GM19351 (cell line): ENCODE results near the gene HCCS.

ENCODE experiments used
- ATAC-seq: cut with Tn5 transposase; IDR thresholded peaks from one replicate; pipeline ENCODE4 v1.9.1; 2021; ENCODE audit warnings: mild to moderate bottlenecking, moderate library complexity; ENCODE audit not compliant: unreplicated experiment

The HCCS gene

GRCh38 chrX:11111037-11111851 is at the start of gene HCCS:
Gene HCCS (plus strand): TSS chrX:11111332. CDS start chrX:11112061, 729 bp downstream.
- ATAC-seq, result peak; percentile 87

- no peak for ATAC-seq
Measured at GRCh38 chrX:11064276-11064675, 46.9 kb upstream of the HCCS start.

GRCh38 chrX:11064851-11065600 is 46.1 kb upstream of the HCCS start:
- ATAC-seq, result no peak

- no peak for ATAC-seq
Measured at GRCh38 chrX:11066812-11067211, 44.3 kb upstream of the HCCS start.

- ATAC-seq, result no peak
Measured at GRCh38 chrX:11073381-11073780, 37.8 kb upstream of the HCCS start.

- ATAC-seq, result no peak
Measured at GRCh38 chrX:11080741-11081305, 30.3 kb upstream of the HCCS start.

- no peak for ATAC-seq
Measured at GRCh38 chrX:11081511-11081910, 29.6 kb upstream of the HCCS start.

- no peak for ATAC-seq
Measured at GRCh38 chrX:11085305-11085704, 25.8 kb upstream of the HCCS start.

GRCh38 chrX:11089802-11090201 is 21.3 kb upstream of the HCCS start:
- ATAC-seq, result no peak

GRCh38 chrX:11097933-11098332 is 13.2 kb upstream of the HCCS start:
- ATAC-seq, result no peak

GRCh38 chrX:11099465-11099864 is 11.7 kb upstream of the HCCS start:
- no peak for ATAC-seq

- no peak for ATAC-seq
Measured at GRCh38 chrX:11100281-11101035, 10.7 kb upstream of the HCCS start.

GRCh38 chrX:11103006-11103405 is 8.1 kb upstream of the HCCS start:
- ATAC-seq, result peak; percentile 69

GRCh38 chrX:11103751-11104150 is 7.4 kb upstream of the HCCS start:
- no peak for ATAC-seq

GRCh38 chrX:11105080-11105479 is 6.1 kb upstream of the HCCS start:
- ATAC-seq, result no peak

GRCh38 chrX:11108253-11108941 is 2.7 kb upstream of the HCCS start:
- ATAC-seq, result no peak

- no peak for ATAC-seq
Measured at GRCh38 chrX:11109968-11110367, 1.2 kb upstream of the HCCS start.

- ATAC-seq, result no peak
Measured at GRCh38 chrX:11111947-11112346, 815 bp downstream of the HCCS start.

GRCh38 chrX:11113731-11114130 is 2.6 kb downstream of the HCCS start:
- no peak for ATAC-seq

GRCh38 chrX:11117745-11118144 is 6.6 kb downstream of the HCCS start:
- no peak for ATAC-seq
